Kidney (tissue), 14 donors: ENCODE data around the gene NCSTN. TPM values are rescaled to one million over a fixed set of nuclear protein-coding genes. Genes with fewer than 3 reads are reported as not detected.

Experiments used
- DNase-seq, 5 donors: peaks; one replicate each; pipeline ENCODE4 v3.0.0-alpha.2; 2013 to 2020
- FAIRE-seq: peaks from 2 replicates; lab custom pipeline; 2012; peaks lifted over from hg19 to GRCh38; lab: Jason Lieb, UNC
- H3K27ac ChIP-seq, 2 donors: one replicate each; pipeline ENCODE4 v1.7.0; 2013; ENCODE audit warnings: low read depth in 2 of 2, low read length in 2 of 2, inconsistent platforms in 1 of 2
- H3K27me3 ChIP-seq: one replicate; pipeline ENCODE4 v1.7.1; 2013; ENCODE audit warnings: low read length, inconsistent platforms; ENCODE audit not compliant: control insufficient read depth, insufficient read depth
- H3K36me3 ChIP-seq, 3 donors: one replicate each; pipeline versions ENCODE4 v1.7.0 to v1.7.1; 2013; ENCODE audit warnings: low read length in 3 of 3, control low read depth in 1 of 3, inconsistent platforms in 1 of 3; ENCODE audit not compliant: insufficient read depth in 3 of 3, control insufficient read depth in 2 of 3
- H3K4me1 ChIP-seq, 3 donors: one replicate each; pipeline versions ENCODE4 v1.7.0 to v1.7.1; 2013; ENCODE audit warnings: low read length in 3 of 3, inconsistent platforms in 1 of 3, low read depth in 1 of 3; ENCODE audit not compliant: control insufficient read depth in 2 of 3, insufficient read depth in 2 of 3
- H3K4me3 ChIP-seq, 3 donors: one replicate each; pipeline versions ENCODE4 v1.7.0 to v1.8.1; 2013; ENCODE audit warnings: low read length in 3 of 3, control low read depth in 1 of 3, inconsistent platforms in 1 of 3
- H3K9ac ChIP-seq, 3 donors: one replicate each; pipeline versions ENCODE4 v1.7.0 to v1.7.1; 2013; ENCODE audit warnings: low read length in 3 of 3, control low read depth in 1 of 3, inconsistent platforms in 1 of 3
- H3K9me3 ChIP-seq, 3 donors: one replicate each; pipeline versions ENCODE4 v1.7.0 to v1.7.1; 2013; ENCODE audit warnings: low read length in 3 of 3, control low read depth in 1 of 3, inconsistent platforms in 1 of 3; ENCODE audit not compliant: control insufficient read depth in 2 of 3, insufficient read depth in 1 of 3
- CTCF ChIP-seq: IDR thresholded peaks from 3 replicates; pipeline ENCODE4 v1.5.1; 2012; ENCODE audit warnings: mild to moderate bottlenecking, moderate library complexity, borderline replicate concordance; ENCODE audit not compliant: insufficient read depth; ENCODE audit errors: extremely low read depth
- intact Hi-C: fragments of 100-400 bp; cut with DNase I; formaldehyde crosslinking; loops from one replicate; pipeline ENCODE4 v1.11.1; 2022
- polyA plus RNA-seq: library from polyadenylated mRNA; stranded (reverse); fragments of 350-450 nt; fragmentation: Illumina TruSeq; extraction: RNeasy Lipid Tissue Mini Kit (QIAGEN cat#74804); gene quantifications from one replicate; pipeline ENCODE4 v1.2.3, GENCODE V29; 2014; ENCODE audit warnings: low read depth, low replicate concordance; ENCODE audit not compliant: insufficient read depth
- total RNA-seq: library from RNA; stranded (reverse); fragmentation: NEBNext Ultra II Directional; extraction: Animal tissue kit (Norgen Biotek cat#: 25700); gene quantifications from one replicate; pipeline ENCODE4 v1.2.1, GENCODE V29; 2021
- donor health status: control.
- donor health status: control.
- donor health status: control.
- donor health status: control.
- donor health status: control.
- donor health status: DM: yes; HTN: yes; CAD: no.
- donor health status: Normal renal cell carcinoma (clear cell type).

NCSTN gene
- total and polyA plus RNA-seq, 2 donors from 2014 or later, result 73.9 to 109 TPM

- Histone ChIP-seq H3K36me3 (peaks cover 12 to 67% (median 47%) of the 10 kb centered on the region in 3 donors), H3K27ac (no peak overlapping the region), H3K27me3 (no peaks in the 10 kb centered on the region), H3K9me3 (no peaks in the 10 kb centered on the region), H3K4me3 (no peak overlapping the region), H3K9ac (no peak overlapping the region), H3K4me1 (no peaks in the 10 kb centered on the region)
- TF ChIP-seq CTCF, result no peak
- intact Hi-C loops, result no loop called here
- FAIRE-seq (no peak), DNase-seq (no peak)
These were observed 35.9 kb upstream of the NCSTN start for GRCh38 chr1:160307118-160307791.

- H3K9me3 ChIP-seq, result no peaks in the 10 kb centered on the region
- H3K9ac ChIP-seq, result no peak overlapping the region
- FAIRE-seq (no peak), DNase-seq (no peak)
- intact Hi-C loops, result no loop called here
- no peak overlapping the region for H3K4me3 ChIP-seq
- H3K27ac ChIP-seq, result no peak overlapping the region
- TF ChIP-seq CTCF, result no peak
- H3K4me1 ChIP-seq, result no peaks in the 10 kb centered on the region
- H3K27me3 ChIP-seq, result no peaks in the 10 kb centered on the region
- peaks cover 13 to 73% (median 56%) of the 10 kb centered on the region in 3 donors for H3K36me3 ChIP-seq
These were observed 34.6 kb upstream of the NCSTN start for GRCh38 chr1:160308451-160309184.

- TF ChIP-seq CTCF, result no peak
- H3K36me3 ChIP-seq, result peaks cover 13 to 76% (median 58%) of the 10 kb centered on the region in 3 donors
- no peaks in the 10 kb centered on the region for H3K9me3 ChIP-seq
- H3K27me3 ChIP-seq, result no peaks in the 10 kb centered on the region
- FAIRE-seq (no peak), DNase-seq (no peak)
- H3K4me1 ChIP-seq, result no peaks in the 10 kb centered on the region
- no peak overlapping the region for H3K27ac ChIP-seq
- no peak overlapping the region for H3K4me3 ChIP-seq
- intact Hi-C loops, result no loop called here
- H3K9ac ChIP-seq, result no peak overlapping the region
These were observed 34.0 kb upstream of the NCSTN start for GRCh38 chr1:160309185-160309557.
